K562 (cell line): Measurements from ENCODE around the gene MACF1. TPM values are rescaled to one million over a fixed set of nuclear protein-coding genes. Genes with fewer than 3 reads are reported as not detected.

Experiments
- ATAC-seq: fragments of 200-7000 bp; cut with Tn5 transposase; 3 replicates; pipeline ENCODE4 v1.9.1; 2020; ENCODE audit warnings: moderate library complexity
- BruUV-seq: library from RNA; stranded (reverse); fragments of 400-500 nt; replicated peaks from 2 replicates; lab custom pipeline; 2021; lab: Mats Ljungman, UMichigan
- CTCF ChIA-PET: fragments of 300-600 bp; formaldehyde crosslinking; extraction: SDS; loops from one replicate; lab custom pipeline; 2021; ENCODE audit warnings: low intra/inter-chr PET ratio; lab: Yijun Ruan, JAX
- POLR2A ChIA-PET: fragments of 300-600, 350-650 bp; sonication (Branson Sonifier 250); formaldehyde crosslinking; extraction: SDS; loops from one replicate; lab custom pipeline; 2021; ENCODE audit warnings: antibody characterized with exemption, inconsistent platforms; lab: Yijun Ruan, JAX
- DNase-seq, 4 experiments: peaks; one replicate each; pipeline versions ENCODE4 v3.0.0 to v3.0.0-alpha.2; 2011 to 2018; ENCODE audit warnings: low spot score in 3 of 4, mixed read lengths in 3 of 4; ENCODE audit errors: extremely low read depth in 1 of 4
- FAIRE-seq: peaks from 2 replicates; lab custom pipeline; 2011; peaks lifted over from hg19 to GRCh38; lab: Jason Lieb, UNC
- H2AFZ ChIP-seq: 2 replicates; pipeline ENCODE4 v1.6.0; 2011; ENCODE audit warnings: low read depth, low read length, control low read depth, inconsistent platforms
- H3K27ac ChIP-seq: fragments of 200-600 bp; 3 replicates; pipeline ENCODE4 v1.8.0; 2011; ENCODE audit warnings: low read depth, mild to moderate bottlenecking, control low read depth, inconsistent platforms, low read length, moderate library complexity, mixed read lengths; ENCODE audit errors: extremely low read depth
- H3K27me3 ChIP-seq, 2 experiments: fragments of 300-600 bp in 1 of 2; 2 replicates in 1 of 2; 3 replicates in 1 of 2; pipeline versions ENCODE4 v1.6.0 to v1.8.0; 2011; ENCODE audit warnings: inconsistent platforms in 2 of 2, low read length in 2 of 2, mild to moderate bottlenecking in 1 of 2, mixed read lengths in 1 of 2, moderate library complexity in 1 of 2; ENCODE audit not compliant: control insufficient read depth in 2 of 2, insufficient read depth in 2 of 2
- H3K36me3 ChIP-seq: fragments of 300-600 bp; 3 replicates; pipeline ENCODE4 v1.8.0; 2011; ENCODE audit warnings: mild to moderate bottlenecking, low read length, inconsistent platforms; ENCODE audit not compliant: control insufficient read depth, insufficient read depth
- H3K4me1 ChIP-seq, 2 experiments: fragments of 200-600 bp in 1 of 2; replicated peaks in 1 of 2; 2 replicates in 1 of 2; 3 replicates in 1 of 2; pipeline versions ENCODE4 v1.5.1 to v1.8.0; 2011; ENCODE audit warnings: inconsistent platforms in 2 of 2, low read length in 2 of 2, mild to moderate bottlenecking in 1 of 2, mixed read lengths in 1 of 2, moderate library complexity in 1 of 2; ENCODE audit not compliant: control insufficient read depth in 2 of 2, insufficient read depth in 2 of 2
- H3K4me2 ChIP-seq: 2 replicates; pipeline ENCODE4 v1.6.1; 2011; ENCODE audit warnings: low read length, control low read depth, inconsistent platforms, mixed read lengths; ENCODE audit not compliant: insufficient read depth
- H3K4me3 ChIP-seq: fragments of 200-600 bp; sonication (generic), shearing (Covaris generic); 2 replicates; pipeline ENCODE4 v1.5.1; 2016; ENCODE audit warnings: control low read depth, inconsistent platforms
- H3K79me2 ChIP-seq: fragments of 200-600 bp; 3 replicates; pipeline ENCODE4 v1.8.0; 2011; ENCODE audit warnings: low read length, inconsistent platforms; ENCODE audit not compliant: control insufficient read depth, insufficient read depth
- H3K9ac ChIP-seq, 2 experiments: 2 replicates each; pipeline versions ENCODE4 v1.6.0 to v1.6.1; 2011; ENCODE audit warnings: low read depth in 2 of 2, low read length in 2 of 2, control low read depth in 1 of 2, inconsistent platforms in 1 of 2, mild to moderate bottlenecking in 1 of 2, mixed read lengths in 1 of 2; ENCODE audit not compliant: insufficient read depth in 1 of 2
- H3K9me1 ChIP-seq: one replicate; pipeline ENCODE4 v1.6.0; 2011; ENCODE audit warnings: inconsistent platforms, mild to moderate bottlenecking, low read length, moderate library complexity; ENCODE audit not compliant: control insufficient read depth, insufficient read depth
- H3K9me3 ChIP-seq: replicated peaks from 2 replicates; pipeline ENCODE4 v1.5.1; 2011; ENCODE audit warnings: low read depth, low read length, inconsistent platforms; ENCODE audit not compliant: control insufficient read depth, insufficient read depth
- H4K20me1 ChIP-seq: replicated peaks from 2 replicates; pipeline ENCODE4 v1.6.1; 2011; ENCODE audit warnings: low read length, inconsistent platforms, mixed read lengths; ENCODE audit not compliant: control insufficient read depth, insufficient read depth
- CHD4 ChIP-seq: fragments of 200-600 bp; sonication (generic); IDR thresholded peaks from 3 replicates; pipeline ENCODE4 v1.6.1; 2012; ENCODE audit warnings: low read depth, mild to moderate bottlenecking, mixed read lengths, low read length, inconsistent platforms; ENCODE audit not compliant: insufficient read depth, insufficient replicate concordance, poor library complexity, severe bottlenecking
- FOXJ3 ChIP-seq: sonication (generic); formaldehyde crosslinking; IDR thresholded peaks from 2 replicates; pipeline ENCODE4 v1.4.0; 2020; ENCODE audit warnings: mild to moderate bottlenecking, missing genetic modification reagents
- HINFP ChIP-seq: fragments of 450-650 bp; conservative IDR thresholded peaks from 2 replicates; pipeline ENCODE4 v1.6.1; 2016; ENCODE audit warnings: missing genetic modification characterization, low read depth, mild to moderate bottlenecking, control low read depth, missing compliant biosample characterization
- NEUROD1 ChIP-seq: fragments of 150-350 bp; IDR thresholded peaks from 2 replicates; pipeline ENCODE4 v1.6.1; 2014; ENCODE audit warnings: borderline replicate concordance, low read length, low read depth; ENCODE audit not compliant: partially characterized antibody
- NFE2L1 ChIP-seq: fragments of 450-650 bp; IDR thresholded peaks from 2 replicates; pipeline ENCODE4 v1.6.1; 2016; ENCODE audit warnings: missing genetic modification characterization, low read depth, mild to moderate bottlenecking, missing compliant biosample characterization, moderate library complexity, borderline replicate concordance
- RBBP5 ChIP-seq: fragments of 200-600 bp; sonication (generic); IDR thresholded peaks from 2 replicates; pipeline ENCODE4 v1.6.1; 2012; ENCODE audit warnings: borderline replicate concordance, mild to moderate bottlenecking, low read length, control low read depth, inconsistent platforms; ENCODE audit not compliant: insufficient read depth, poor library complexity, severe bottlenecking
- SMAD2 ChIP-seq: fragments of 150-350 bp; IDR thresholded peaks from 2 replicates; pipeline ENCODE4 v1.6.1; 2014; ENCODE audit warnings: low read depth, mild to moderate bottlenecking, low read length
- SMAD4 ChIP-seq: fragments of 250-450 bp; sonication (Bioruptor Pico); conservative IDR thresholded peaks from 2 replicates; pipeline ENCODE4 v1.8.0; 2021; ENCODE audit warnings: inconsistent platforms, mild to moderate bottlenecking, moderate library complexity
- TEAD2 ChIP-seq: fragments of 450-650 bp; IDR thresholded peaks from 2 replicates; pipeline ENCODE4 v1.6.1; 2016; ENCODE audit warnings: missing genetic modification characterization, control low read depth, missing compliant biosample characterization
- THRAP3 ChIP-seq: fragments of 450-650 bp; IDR thresholded peaks from 2 replicates; pipeline ENCODE4 v1.6.1; 2016; ENCODE audit warnings: mild to moderate bottlenecking, inconsistent platforms, borderline replicate concordance
- VEZF1 ChIP-seq: fragments of 200-800 bp; sonication (Bioruptor generic); IDR thresholded peaks from 2 replicates; pipeline ENCODE4 v1.6.1; 2017; ENCODE audit warnings: missing genetic modification characterization, missing compliant biosample characterization
- ZBTB12 ChIP-seq: fragments of 250-450 bp; sonication (Bioruptor Pico); IDR thresholded peaks from 2 replicates; pipeline ENCODE4 v1.4.0; 2020
- ZNF146 ChIP-seq: IDR thresholded peaks from one replicate; pipeline ENCODE4 v1.6.1; 2018; ENCODE audit warnings: missing compliant biosample characterization; ENCODE audit not compliant: unreplicated experiment
- ZNF253 ChIP-seq: fragments of 250-450 bp; sonication (Bioruptor Pico); conservative IDR thresholded peaks from 2 replicates; pipeline ENCODE4 v1.6.1; 2021; ENCODE audit warnings: mild to moderate bottlenecking
- ZNF444 ChIP-seq: fragments of 250-450 bp; sonication (Bioruptor Pico); IDR thresholded peaks from 2 replicates; pipeline ENCODE4 v1.4.0; 2020; ENCODE audit warnings: mild to moderate bottlenecking, moderate library complexity
- in situ Hi-C: fragments of 300-500 bp; cut with MboI; formaldehyde crosslinking; loops from 4 replicates; pipeline ENCODE4 v1.15.0; 2018; ENCODE audit warnings: inconsistent platforms, mixed read lengths
- intact Hi-C: fragments of 100-400 bp; cut with micrococcal nuclease; formaldehyde crosslinking; loops from 2 replicates; pipeline ENCODE4 v1.14.2; 2022
- polyA plus RNA-seq, 8 experiments: library from polyadenylated mRNA; depleted of rRNA in 4 of 8; stranded (reverse) in 5 of 8; unstranded in 3 of 8; fragments of >200 nt; fragmentation: Nextera tagmentation in 2 of 8; fragmentation: Illumina TruSeq in 1 of 8; extraction: Ambion mirVana in 2 of 8; extraction: Trizol in 1 of 8; gene quantifications; 2 replicates each; pipeline versions ENCODE4 v1.2.1 to v1.2.3, GENCODE V29; 2011 to 2014; ENCODE audit warnings: inconsistent platforms in 1 of 8, missing spikeins in 1 of 8
- total RNA-seq, 7 experiments: library from RNA; depleted of rRNA in 6 of 7; stranded (reverse); fragments of >200 nt in 6 of 7; fragmentation: Illumina TruSeq in 2 of 7; extraction: Trizol in 2 of 7; gene quantifications; 2 replicates each; pipeline versions ENCODE4 v1.2.1 to v1.2.3, GENCODE V29; 2011 to 2021; ENCODE audit warnings: low replicate concordance in 1 of 7

MACF1 gene
- total and polyA plus RNA-seq, 9 of the 15 experiments (the other 6 are each of a cell fraction or from before 2014, with no cell fraction given) = 13.2 to 232 (median 112) TPM

GRCh38 chr1:39425151-39425550 lies 220.7 kb downstream of the MACF1 start (continued):
- TF ChIP-seq FOXJ3 (CRISPR knock-in tag) (no peak), SMAD4 (no peak), RBBP5 (no peak), TEAD2 (tag) (no peak), ZNF146 (CRISPR knock-in tag) (no peak), NFE2L1 (tag) (no peak), ZBTB12 (no peak)

GRCh38 chr1:39425634-39426033 lies 221.1 kb downstream of the MACF1 start:
- in situ Hi-C loops = no loop called here
- ATAC-seq (no peak), DNase-seq (no peak), FAIRE-seq (no peak)
- Histone ChIP-seq H2AFZ (no peak overlapping the region), H4K20me1 (no peaks in the 10 kb centered on the region), H3K4me2 (no peak overlapping the region), H3K27me3 (no peaks in the 10 kb centered on the region), H3K27ac (no peak overlapping the region), H3K9me1 (no peaks in the 10 kb centered on the region), H3K79me2 (0 out of 3 replicates have a peak, but pooled peaks cover 2% of the 10 kb centered on the region), H3K4me1 (no peaks in the 10 kb centered on the region), H3K9ac (no peak overlapping the region), H3K4me3 (no peak overlapping the region), H3K9me3 (no peaks in the 10 kb centered on the region), H3K36me3 (peaks cover 87% of the 10 kb centered on the region)
- ChIA-PET POLR2A (interaction anchor here (4.1 kb wide), 1 partner anchor 13 kb away, joined by 36 read pairs; no protein-coding TSS in a partner anchor), CTCF (no interaction called here)
- BruUV-seq = no TSS peak
- intact Hi-C loops = no loop called here
- no peak for TF ChIP-seq ZNF444 (CRISPR knock-in tag)
- no peak for TF ChIP-seq HINFP (tag)
- no peak for TF ChIP-seq VEZF1 (CRISPR knock-in tag)
- TF ChIP-seq ZNF253 (CRISPR knock-in tag) = no peak
- TF ChIP-seq NEUROD1 = no peak
- TF ChIP-seq CHD4 = no peak
- TF ChIP-seq THRAP3 = no peak
- TF ChIP-seq SMAD2 = no peak
